Stimulated activated naive CD8-positive, alpha-beta T cell treated with anti-CD3 and anti-CD28 coated beads, Interleukin-15, Interleukin-2, amounts not matched to agents 100 U/mL and 50 U/mL, for 24 hours (primary cell): ENCODE measurements around the gene RPL22.

Source experiments
- ATAC-seq: fragments of 150-1000 bp; cut with Tn5 transposase; one replicate; pipeline ENCODE4 v1.10.0; 2021
- DNase-seq: peaks from one replicate; pipeline ENCODE4 v3.0.0; 2021

Gene RPL22

GRCh38 chr1:6152181-6152580 lies 47.2 kb downstream of the RPL22 start:
- DNase-seq (no peak), ATAC-seq (no peak)

GRCh38 chr1:6151291-6151822 lies 48.0 kb downstream of the RPL22 start:
- ATAC-seq (no peak), DNase-seq (no peak)

- DNase-seq, result no peak
- no peak for ATAC-seq
Observed at GRCh38 chr1:6150006-6150938, 49.1 kb downstream of the RPL22 start.

GRCh38 chr1:6149597-6149996 lies 49.8 kb downstream of the RPL22 start:
- ATAC-seq, result no peak
- DNase-seq, result no peak

- ATAC-seq (peak; percentile 76), DNase-seq (peak; percentile 79)
Observed at GRCh38 chr1:6148497-6149241, 50.7 kb downstream of the RPL22 start.

GRCh38 chr1:6145864-6146410 lies 53.5 kb downstream of the RPL22 start:
- no peak for DNase-seq

GRCh38 chr1:6145396-6145750 lies 54.0 kb downstream of the RPL22 start:
- DNase-seq (no peak), ATAC-seq (no peak)

More at GRCh38 chr1:6145864-6146410, 53.5 kb downstream of the RPL22 start:
- ATAC-seq, result no peak

GRCh38 chr1:6144647-6145395 lies 54.6 kb downstream of the RPL22 start:
- DNase-seq (no peak), ATAC-seq (no peak)

GRCh38 chr1:6144175-6144574 lies 55.2 kb downstream of the RPL22 start:
- no peak for DNase-seq
- ATAC-seq, result no peak

- DNase-seq (no peak), ATAC-seq (no peak)
Observed at GRCh38 chr1:6143395-6143794, 56.0 kb downstream of the RPL22 start.

- DNase-seq, result no peak
- no peak for ATAC-seq
Observed at GRCh38 chr1:6142734-6143133, 56.7 kb downstream of the RPL22 start.

GRCh38 chr1:6142036-6142621 lies 57.3 kb downstream of the RPL22 start:
- no peak for ATAC-seq

GRCh38 chr1:6141592-6141991 lies 57.8 kb downstream of the RPL22 start:
- DNase-seq (peak; percentile 40), ATAC-seq (peak; percentile 69)

More at GRCh38 chr1:6142036-6142621, 57.3 kb downstream of the RPL22 start:
- no peak for DNase-seq

- no peak for ATAC-seq
- no peak for DNase-seq
Observed at GRCh38 chr1:6140413-6140812, 59.0 kb downstream of the RPL22 start.

GRCh38 chr1:6137758-6138157 lies 61.6 kb downstream of the RPL22 start:
- no peak for ATAC-seq
- no peak for DNase-seq

GRCh38 chr1:6136516-6137220 lies 62.7 kb downstream of the RPL22 start:
- no peak for ATAC-seq

More at GRCh38 chr1:6136516-6137220, 62.7 kb downstream of the RPL22 start:
- no peak for DNase-seq
